ACHN (cell line): ENCODE measurements around the gene TLE3.

Experiments used
- DNase-seq: peaks from one replicate; pipeline ENCODE4 v3.0.0-alpha.2; 2015
- in situ Hi-C: cut with HindIII; loops from 2 replicates; pipeline ENCODE4 v1.10.0; 2017; ENCODE audit warnings: low sequenced_read_pairs, low pct_ligation_motif_present, low pct_unique_long_range_greater_than_20kb

The TLE3 gene

DNA sequence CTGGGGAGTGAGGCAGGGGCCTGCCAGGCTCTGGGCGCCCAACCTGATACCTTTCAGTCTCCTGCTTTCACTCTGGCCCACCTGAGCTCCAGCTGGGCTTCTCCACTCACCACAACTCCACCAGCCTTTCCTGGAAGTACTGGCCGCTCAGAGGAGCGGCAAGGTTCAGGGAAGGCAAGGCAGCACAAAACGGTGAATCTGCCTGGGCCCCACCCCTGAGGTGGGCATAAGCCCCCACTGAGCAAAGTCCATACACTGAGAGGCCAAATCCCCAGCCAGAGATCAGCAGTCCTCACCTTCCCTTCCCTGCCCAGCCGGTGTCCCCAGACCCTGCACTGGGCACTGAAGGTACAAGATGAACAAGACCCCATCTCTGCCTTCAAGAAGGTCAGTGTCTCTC lies 70.7 kb downstream of the TLE3 start:
- in situ Hi-C loops: no loop called here
- DNase-seq: no peak

DNA sequence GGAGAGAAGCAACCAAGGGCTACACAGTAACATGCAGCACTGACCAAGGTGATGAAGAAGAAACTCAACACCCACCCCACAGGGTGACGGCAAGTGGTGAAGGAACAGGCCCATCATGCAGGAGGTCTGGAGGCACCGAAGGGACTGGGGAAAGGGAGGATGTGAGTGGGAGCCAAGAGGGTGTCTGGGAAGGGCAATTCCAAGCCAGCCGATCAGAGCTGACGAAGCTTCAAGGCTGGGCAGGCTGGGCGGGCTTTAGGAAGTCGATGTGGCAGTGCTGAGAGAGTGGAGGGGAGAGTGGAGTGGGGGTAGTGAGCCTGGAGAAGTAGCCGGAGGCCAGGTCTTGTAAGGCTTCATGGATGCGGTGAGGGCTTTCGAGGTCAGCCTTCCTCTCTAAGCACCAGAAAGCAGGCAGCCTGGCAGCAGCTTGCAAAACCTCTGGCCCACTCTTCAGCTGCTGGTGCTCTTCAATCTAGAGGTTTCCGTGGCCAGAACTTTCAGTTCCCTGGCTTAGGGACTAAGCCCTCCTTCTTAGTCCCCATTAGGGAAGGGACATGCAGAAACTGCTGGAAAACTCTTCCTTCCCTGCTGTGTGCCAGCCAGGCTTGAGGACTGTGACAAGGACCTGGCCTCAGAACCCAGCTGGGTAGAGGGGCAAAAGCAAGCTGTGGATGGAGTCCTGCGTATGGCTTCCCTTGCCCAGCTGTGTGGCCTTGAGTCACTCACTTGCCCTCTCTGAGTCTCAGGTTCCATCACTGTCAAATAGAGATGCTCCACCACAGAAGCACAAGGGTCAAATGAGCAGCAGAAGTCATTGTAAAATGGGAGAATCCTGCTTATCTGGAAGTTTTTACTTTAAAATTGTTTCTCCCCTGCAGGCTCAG lies 72.1 kb downstream of the TLE3 start:
- in situ Hi-C loops: no loop called here
- no peak for DNase-seq

GRCh38 chr15:70024521-70024920 lies 73.2 kb downstream of the TLE3 start:
- no peak for DNase-seq
- in situ Hi-C loops: no loop called here

- in situ Hi-C loops: no loop called here
- no peak for DNase-seq
Measured at GRCh38 chr15:70023769-70024491, 73.8 kb downstream of the TLE3 start.

DNA sequence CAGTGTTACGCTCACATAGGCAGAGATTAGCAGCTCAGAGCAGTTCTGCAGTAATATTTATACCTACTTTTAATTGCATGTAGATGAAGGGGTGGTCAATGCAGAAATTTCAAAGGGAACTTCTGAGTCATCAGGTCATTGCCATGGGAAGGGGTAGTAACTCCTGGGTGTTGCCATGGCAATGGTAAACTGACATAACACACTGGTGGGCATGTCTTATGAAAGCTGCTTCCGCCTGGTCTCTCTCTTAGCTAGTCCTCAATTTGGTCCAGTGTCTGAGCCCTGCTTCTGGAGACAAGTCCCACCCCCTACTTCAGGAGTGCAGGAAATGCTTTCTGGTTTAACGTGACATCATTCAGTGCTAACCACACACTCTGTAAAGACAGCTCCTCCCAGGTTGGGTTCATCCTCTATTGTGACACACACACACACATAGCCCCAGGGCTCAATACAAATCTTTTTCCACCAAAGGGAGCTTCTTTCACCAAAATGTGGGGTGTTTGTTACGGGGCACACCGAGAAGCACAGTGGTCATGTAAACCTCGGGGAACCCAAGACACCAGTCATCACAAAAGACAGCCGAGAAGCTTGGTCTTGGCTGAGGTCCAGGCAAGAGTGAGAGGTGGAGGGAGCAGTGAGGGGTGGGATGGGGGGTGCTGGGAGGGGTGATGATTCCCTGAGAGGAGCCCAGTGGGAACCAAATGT lies 74.5 kb downstream of the TLE3 start:
- in situ Hi-C loops: no loop called here
- peak; percentile 7 for DNase-seq

DNA sequence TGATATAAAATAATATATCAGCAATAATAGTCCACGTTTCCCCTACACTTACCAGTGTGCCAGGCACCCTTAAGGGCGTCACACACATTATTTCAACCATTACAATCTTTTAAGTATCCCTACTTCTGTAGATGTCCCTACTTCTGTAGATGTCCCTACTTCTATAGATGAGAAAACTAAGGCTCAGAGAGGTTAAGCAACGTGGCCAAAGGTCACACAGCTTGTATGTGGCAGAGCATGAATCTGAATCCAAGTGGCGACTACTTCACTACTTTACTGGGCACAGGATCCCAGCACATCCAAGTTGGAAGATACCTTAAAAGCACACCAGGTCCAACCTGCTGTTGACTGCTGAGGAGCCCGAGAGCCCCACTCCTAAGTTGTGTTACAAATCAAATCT lies 77.5 kb downstream of the TLE3 start:
- in situ Hi-C loops: no loop called here
- no peak for DNase-seq

DNA sequence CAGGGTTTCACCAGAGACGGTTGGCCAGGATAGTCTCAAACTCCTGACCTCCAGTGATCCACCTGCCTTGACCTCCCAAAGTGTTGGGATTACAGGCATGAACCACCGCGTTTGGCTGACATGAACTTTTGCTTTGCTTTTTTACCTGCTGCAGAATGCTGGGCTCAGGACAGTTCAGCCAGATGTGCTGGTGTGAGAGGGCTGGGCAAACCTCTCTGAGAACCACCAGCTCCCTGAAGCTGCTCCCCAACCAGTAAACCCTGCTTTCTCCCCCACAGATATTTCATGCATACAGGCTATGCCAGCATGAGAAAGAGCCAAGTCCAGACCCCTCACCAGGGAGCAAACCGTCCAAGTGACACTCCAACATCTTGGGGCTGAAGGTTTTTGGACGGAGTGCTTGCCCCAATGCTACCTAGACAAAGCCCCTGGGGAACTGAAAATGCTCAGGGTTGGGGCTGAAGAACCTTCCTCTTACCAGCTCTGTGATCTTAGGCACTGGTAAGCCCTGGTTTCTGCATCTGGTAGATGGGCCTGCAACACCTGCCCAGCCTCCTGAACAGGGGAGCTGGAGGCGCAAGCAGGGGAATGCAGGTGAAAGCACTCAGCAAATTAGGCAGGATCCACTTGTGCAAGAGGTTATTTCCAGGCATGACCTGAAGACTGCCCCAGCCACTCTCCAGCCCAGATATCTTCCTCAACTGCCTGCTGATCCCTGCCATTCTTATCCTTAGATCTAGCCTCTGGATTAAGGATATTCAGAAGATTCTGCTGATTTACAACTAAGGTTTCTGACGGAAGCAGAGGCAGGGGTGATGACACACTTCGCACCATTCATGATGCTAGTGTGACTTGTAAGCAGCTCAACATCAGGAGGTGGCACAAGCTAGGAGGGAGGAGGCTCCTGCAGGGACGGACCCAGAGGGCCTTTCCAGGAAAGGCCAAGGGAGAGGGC lies 78.8 kb downstream of the TLE3 start:
- in situ Hi-C loops: no loop called here
- no peak for DNase-seq

- in situ Hi-C loops: no loop called here
- DNase-seq: no peak
Measured at GRCh38 chr15:70017801-70018200, 79.9 kb downstream of the TLE3 start.

- DNase-seq: no peak
- in situ Hi-C loops: no loop called here
Measured at GRCh38 chr15:70017025-70017424, 80.7 kb downstream of the TLE3 start.

- in situ Hi-C loops: no loop called here
- DNase-seq: no peak
Measured at GRCh38 chr15:70016511-70016994, 81.2 kb downstream of the TLE3 start.

DNA sequence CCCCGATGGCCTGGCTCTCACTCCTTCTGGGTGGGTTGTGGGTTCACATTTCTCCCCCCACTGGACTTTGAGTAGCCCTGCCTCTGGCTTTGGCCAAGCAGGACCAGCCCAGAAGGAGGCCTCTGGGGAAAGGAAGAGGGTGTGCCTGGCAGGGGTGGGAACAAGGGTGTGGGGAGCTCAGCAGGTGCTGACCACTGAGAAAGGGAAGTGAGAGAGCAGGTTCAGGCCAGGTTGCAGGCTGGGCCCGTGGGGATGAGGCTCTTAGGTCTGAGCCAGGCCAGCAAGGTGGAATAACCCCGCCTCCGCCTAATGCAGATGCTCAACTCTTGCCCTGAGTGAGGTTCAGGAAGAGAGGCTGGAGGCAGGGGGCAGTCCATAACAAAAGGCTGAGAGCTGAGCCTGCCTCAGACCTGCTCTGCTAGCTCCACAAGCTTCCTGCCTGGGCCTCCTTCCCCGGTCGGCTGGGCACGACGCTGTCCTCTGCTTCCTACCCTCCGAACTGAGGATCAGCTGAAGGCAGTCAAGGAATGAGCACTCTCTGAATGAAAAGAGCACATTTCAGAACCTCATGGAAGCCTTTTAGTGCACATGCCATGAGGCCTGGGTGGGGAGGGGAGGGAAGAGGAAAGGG lies 82.7 kb downstream of the TLE3 start:
- DNase-seq: no peak
- in situ Hi-C loops: no loop called here

- in situ Hi-C loops: no loop called here
- DNase-seq: no peak
Measured at GRCh38 chr15:70014331-70014730, 83.4 kb downstream of the TLE3 start.

DNA sequence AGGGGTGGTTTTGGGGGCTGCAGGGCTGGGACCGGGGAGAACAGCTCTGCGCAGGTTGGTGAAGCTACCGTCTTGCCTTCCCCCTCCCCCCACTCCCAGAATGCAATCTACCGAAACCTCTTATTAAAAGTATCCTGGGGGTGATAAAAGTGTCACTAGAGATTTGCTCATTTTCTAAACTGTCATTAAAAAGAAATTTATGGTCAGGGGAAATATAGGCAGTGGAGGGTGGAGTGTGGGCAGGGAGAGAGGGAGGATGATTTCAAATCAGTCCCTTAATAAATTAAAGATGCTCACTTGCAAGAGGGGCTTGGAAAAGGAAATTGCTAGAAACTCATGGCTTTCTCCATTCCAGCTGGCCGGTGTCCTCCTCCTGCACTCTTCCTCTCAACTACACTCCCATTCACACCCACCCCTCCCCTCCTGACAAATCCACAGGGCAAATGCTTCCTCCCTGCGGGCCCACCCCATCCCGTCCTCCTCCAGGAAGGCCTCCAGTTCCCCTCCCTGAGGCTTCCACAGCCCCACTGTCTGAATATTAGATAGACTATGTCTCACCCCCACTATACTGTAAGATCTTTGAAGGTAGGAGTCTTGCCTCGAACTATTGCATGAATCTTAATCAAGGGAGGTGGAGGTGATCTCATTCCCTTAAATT lies 83.9 kb downstream of the TLE3 start:
- in situ Hi-C loops: no loop called here
- DNase-seq: no peak

DNA sequence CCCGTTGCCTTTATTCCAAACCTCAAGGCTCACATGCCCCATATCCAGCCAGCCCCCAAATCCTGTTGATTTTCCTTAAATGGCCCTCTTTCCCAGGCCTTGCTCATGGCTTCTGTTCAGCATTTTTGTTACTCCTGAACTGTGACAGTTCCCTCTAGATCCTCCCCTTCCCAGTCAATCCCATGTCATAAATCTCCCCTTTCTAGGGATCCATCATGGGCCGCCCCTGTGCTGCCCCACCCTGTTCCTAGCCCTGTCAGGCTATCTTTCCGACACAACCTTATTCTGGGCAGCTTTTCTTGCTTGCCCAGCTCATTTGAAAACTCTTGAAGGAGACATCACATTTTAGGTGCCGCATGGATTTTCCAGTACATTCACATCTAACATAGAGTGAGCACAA lies 84.8 kb downstream of the TLE3 start:
- in situ Hi-C loops: no loop called here
- no peak for DNase-seq

DNA sequence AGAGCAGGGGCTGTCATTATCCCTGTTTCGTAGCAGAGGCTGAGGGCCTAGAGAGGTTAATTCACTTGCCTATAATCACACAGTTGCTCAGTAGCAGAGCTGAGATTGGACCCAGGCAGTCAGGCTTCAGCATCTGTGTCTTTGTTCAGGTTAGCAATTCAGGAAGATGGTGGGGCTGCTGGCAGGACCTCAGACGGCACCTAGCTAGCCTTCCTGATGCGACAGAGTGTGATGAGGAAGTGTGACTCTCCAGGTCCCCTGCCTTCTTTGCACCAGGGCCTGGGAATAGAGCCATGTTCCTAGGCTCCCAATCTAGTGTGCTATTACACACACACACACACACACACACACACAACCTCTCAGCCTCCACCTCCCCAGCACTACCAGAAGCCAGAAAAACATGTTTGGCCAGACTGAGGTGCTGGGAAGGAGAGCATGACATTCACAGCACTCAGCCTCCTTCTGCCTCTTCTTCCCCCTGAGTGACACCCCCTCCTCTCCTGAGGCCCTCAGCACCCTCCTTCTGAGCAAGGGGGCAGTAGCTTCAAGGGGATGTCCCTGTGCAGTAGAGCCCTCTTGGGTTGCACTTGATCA lies 88.9 kb downstream of the TLE3 start:
- DNase-seq: no peak
- in situ Hi-C loops: no loop called here

- no peak for DNase-seq
- in situ Hi-C loops: no loop called here
Measured at GRCh38 chr15:70006259-70007147, 91.2 kb downstream of the TLE3 start.
